HFFc6 (cell line): ENCODE measurements around the gene ZNF407. TPM values are rescaled to one million over a fixed set of nuclear protein-coding genes. Genes with fewer than 3 reads are reported as not detected.

Source experiments
- DNase-seq: peaks from one replicate; pipeline ENCODE4 v3.0.0-alpha.2; 2018
- H3K27ac Mint-ChIP-seq: 2 replicates; pipeline ENCODE4 v1.8.0; 2020; ENCODE audit warnings: mild to moderate bottlenecking, mixed read lengths
- H3K27me3 Mint-ChIP-seq: 2 replicates; pipeline ENCODE4 v1.8.0; 2021; ENCODE audit warnings: mild to moderate bottlenecking, moderate library complexity, mixed read lengths; ENCODE audit not compliant: insufficient read depth
- H3K36me3 Mint-ChIP-seq: 2 replicates; pipeline ENCODE4 v1.8.0; 2021; ENCODE audit warnings: low read depth, mixed read lengths
- H3K4me1 Mint-ChIP-seq: 2 replicates; pipeline ENCODE4 v1.8.0; 2020; ENCODE audit warnings: low read depth, mixed read lengths
- H3K4me3 Mint-ChIP-seq: 2 replicates; pipeline ENCODE4 v1.8.0; 2020; ENCODE audit warnings: mild to moderate bottlenecking, moderate library complexity, mixed read lengths
- H3K9me3 Mint-ChIP-seq: 2 replicates; pipeline ENCODE4 v1.8.0; 2020; ENCODE audit warnings: mild to moderate bottlenecking, mixed read lengths
- total RNA-seq, 6 experiments: library from RNA; stranded (reverse); fragmentation: NEBNext Ultra II Directional; extraction: Animal tissue kit (Norgen Biotek cat#: 25700); gene quantifications; 2 replicates in 1 of 6; 3 replicates in 5 of 6; pipeline ENCODE4 v1.2.3, GENCODE V29; 2021
- TF ChIP-seq, protein P1 (sequence below): fragments of 200-600 bp; sonication (generic); IDR thresholded peaks from 2 replicates; pipeline ENCODE4 v1.5.0; 2021; ENCODE audit warnings: antibody characterized with exemption, mild to moderate bottlenecking

ZNF407 gene
- total RNA-seq, 6 experiments from 2014 or later, result 7.9 to 9.7 (median 9.1) TPM

DNA sequence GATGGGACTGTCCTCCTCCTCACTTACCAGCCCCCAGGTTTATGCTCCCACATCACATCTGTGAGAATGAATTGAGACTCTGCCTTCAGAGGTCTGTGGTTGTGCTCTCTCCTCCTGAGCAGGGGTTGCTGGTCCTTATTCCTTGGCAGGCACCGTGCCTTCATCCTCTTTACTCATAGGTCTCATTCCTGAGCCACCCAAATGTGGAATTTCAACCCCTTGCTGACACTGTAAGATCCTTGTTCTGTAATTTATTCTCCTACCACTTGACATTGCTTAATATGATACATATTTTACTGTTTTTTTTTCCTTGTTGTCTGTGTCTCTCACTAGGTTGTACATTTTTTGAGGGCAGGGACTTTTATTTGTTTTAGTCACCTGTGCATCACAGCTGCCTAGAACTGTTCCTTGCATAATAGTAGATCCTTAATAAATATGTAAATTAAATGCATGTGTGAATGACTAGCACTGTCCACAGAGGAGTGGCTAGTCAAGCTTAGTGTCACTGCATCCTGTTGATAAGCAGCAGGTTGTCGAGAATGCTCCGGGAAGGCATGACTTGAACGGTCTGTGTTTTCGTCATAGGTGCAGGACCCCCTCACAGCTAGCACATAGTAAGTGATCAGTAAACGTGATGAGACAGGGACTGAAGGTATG is 180.6 kb downstream of the ZNF407 start:
- DNase-seq, result no peak
- H3K27ac Mint-ChIP-seq, result no peak overlapping the region

DNA sequence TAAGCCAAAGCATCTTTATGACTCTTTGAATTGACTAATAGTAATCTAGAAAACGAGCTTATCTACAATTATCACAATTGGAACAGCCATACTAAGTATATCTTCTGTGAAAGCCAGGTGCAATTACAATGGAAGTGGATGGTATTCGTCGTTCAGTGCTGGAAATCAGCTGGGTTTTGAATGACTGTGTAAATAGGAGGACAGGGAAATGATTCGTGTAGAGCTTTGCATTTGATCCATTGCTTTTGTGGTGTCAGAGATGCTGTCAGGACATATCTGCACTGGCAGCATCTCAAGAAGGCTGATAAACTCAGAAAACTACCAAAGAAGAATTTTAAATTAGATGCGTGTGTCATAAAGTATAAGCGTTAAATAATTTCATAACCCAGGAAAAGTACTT is 187.1 kb downstream of the ZNF407 start:
- H3K36me3 Mint-ChIP-seq, result peaks cover 7% of the 10 kb centered on the region; the same call in 1 of the 2 replicates

More for the DNA sequence above, 180.6 kb downstream of the ZNF407 start:
- no peak overlapping the region for H3K4me3 Mint-ChIP-seq
- TF ChIP-seq, protein P1, sequence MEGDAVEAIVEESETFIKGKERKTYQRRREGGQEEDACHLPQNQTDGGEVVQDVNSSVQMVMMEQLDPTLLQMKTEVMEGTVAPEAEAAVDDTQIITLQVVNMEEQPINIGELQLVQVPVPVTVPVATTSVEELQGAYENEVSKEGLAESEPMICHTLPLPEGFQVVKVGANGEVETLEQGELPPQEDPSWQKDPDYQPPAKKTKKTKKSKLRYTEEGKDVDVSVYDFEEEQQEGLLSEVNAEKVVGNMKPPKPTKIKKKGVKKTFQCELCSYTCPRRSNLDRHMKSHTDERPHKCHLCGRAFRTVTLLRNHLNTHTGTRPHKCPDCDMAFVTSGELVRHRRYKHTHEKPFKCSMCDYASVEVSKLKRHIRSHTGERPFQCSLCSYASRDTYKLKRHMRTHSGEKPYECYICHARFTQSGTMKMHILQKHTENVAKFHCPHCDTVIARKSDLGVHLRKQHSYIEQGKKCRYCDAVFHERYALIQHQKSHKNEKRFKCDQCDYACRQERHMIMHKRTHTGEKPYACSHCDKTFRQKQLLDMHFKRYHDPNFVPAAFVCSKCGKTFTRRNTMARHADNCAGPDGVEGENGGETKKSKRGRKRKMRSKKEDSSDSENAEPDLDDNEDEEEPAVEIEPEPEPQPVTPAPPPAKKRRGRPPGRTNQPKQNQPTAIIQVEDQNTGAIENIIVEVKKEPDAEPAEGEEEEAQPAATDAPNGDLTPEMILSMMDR, result no peak
- H3K9me3 Mint-ChIP-seq, result no peaks in the 10 kb centered on the region
- no peaks in the 10 kb centered on the region; the same call in 1 of the 2 replicates for H3K36me3 Mint-ChIP-seq
- no peaks in the 10 kb centered on the region; the same call in 1 of the 2 replicates for H3K27me3 Mint-ChIP-seq
- peaks cover 26% of the 10 kb centered on the region for H3K4me1 Mint-ChIP-seq

DNA sequence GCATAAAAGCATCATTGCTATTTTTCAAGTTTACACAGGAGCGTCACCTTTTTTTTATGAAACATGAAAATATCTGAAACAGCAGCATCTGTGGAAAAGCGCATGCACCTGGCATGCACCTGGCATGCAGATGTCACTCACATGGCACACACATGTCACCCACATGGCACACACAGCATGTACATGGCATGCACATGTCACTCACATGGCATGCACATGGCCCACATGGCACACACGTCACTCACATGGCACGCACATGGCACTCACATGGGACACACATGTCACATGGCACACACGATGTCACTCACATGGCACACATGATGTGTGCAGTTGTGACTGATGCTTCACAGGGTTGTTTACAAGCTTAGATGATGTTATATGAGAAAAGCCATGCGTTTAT is 188.0 kb downstream of the ZNF407 start:
- TF ChIP-seq, protein P1, result no peak
- Mint-ChIP-seq H3K4me3 (no peak overlapping the region), H3K36me3 (peaks cover 7% of the 10 kb centered on the region; the same call in 1 of the 2 replicates), H3K27me3 (no peaks in the 10 kb centered on the region; the same call in 1 of the 2 replicates), H3K9me3 (no peaks in the 10 kb centered on the region), H3K4me1 (no peaks in the 10 kb centered on the region), H3K27ac (no peak overlapping the region)
- DNase-seq, result no peak

More for the DNA sequence above, 187.1 kb downstream of the ZNF407 start:
- H3K27ac Mint-ChIP-seq, result no peak overlapping the region
- no peak overlapping the region for H3K4me3 Mint-ChIP-seq
- H3K4me1 Mint-ChIP-seq, result no peaks in the 10 kb centered on the region
- H3K9me3 Mint-ChIP-seq, result no peaks in the 10 kb centered on the region
- DNase-seq, result no peak
- TF ChIP-seq, protein P1, result no peak
- H3K27me3 Mint-ChIP-seq, result no peaks in the 10 kb centered on the region; the same call in 1 of the 2 replicates

DNA sequence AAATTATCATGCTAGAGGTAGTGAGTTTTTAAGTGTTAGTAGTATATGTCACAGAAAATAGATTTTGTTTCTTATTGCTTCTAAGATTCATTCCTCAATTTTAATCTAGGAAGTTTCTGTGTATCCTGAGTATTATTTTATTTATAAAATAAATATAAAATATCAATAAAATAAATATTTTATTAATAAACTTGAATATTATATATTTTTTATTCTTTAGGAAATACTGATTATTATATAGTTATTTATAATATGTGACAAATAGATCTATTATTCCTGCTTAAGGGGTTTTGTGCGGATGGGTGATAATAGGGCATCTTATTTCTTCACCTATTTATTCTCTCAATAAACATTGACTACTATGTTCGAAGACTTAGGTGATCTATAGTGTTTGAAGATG is 191.0 kb downstream of the ZNF407 start:
- no peak for DNase-seq
- Mint-ChIP-seq H3K4me1 (peaks cover 10% of the 10 kb centered on the region), H3K36me3 (peaks cover 7% of the 10 kb centered on the region; the same call in 1 of the 2 replicates), H3K27ac (no peak overlapping the region), H3K4me3 (no peak overlapping the region), H3K27me3 (no peaks in the 10 kb centered on the region), H3K9me3 (no peaks in the 10 kb centered on the region)
- TF ChIP-seq, protein P1, result no peak

DNA sequence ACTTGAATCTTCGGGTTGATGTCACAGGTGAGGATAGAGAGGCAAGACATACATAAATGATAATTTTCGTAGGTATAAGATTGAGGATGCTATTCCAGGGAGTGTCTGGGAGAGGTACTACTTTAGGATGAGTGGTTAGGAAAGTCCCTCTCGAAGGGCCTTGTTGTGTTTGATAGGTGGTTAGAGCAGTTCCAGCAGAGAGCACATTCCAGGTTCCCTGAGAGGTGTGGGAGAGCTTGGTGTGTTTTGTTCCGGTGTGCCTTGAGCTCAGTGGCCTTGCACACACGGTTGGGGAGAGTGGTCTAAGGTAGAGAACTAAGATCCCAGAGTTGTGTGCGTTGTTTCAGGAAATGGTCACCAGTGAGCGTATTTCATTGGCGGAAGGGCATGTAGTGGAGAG is 191.4 kb downstream of the ZNF407 start:
- no peak overlapping the region for H3K27ac Mint-ChIP-seq
- peaks cover 7% of the 10 kb centered on the region; the same call in 1 of the 2 replicates for H3K36me3 Mint-ChIP-seq
- no peak for DNase-seq
- H3K4me3 Mint-ChIP-seq, result no peak overlapping the region
- H3K9me3 Mint-ChIP-seq, result no peaks in the 10 kb centered on the region
- H3K4me1 Mint-ChIP-seq, result peaks cover 10% of the 10 kb centered on the region
- no peaks in the 10 kb centered on the region for H3K27me3 Mint-ChIP-seq
- TF ChIP-seq, protein P1, result no peak
